GM21723 (cell line): ENCODE measurements around the gene SNX22.

ENCODE experiments used
- ATAC-seq: cut with Tn5 transposase; IDR thresholded peaks from one replicate; pipeline ENCODE4 v1.9.1; 2021; ENCODE audit warnings: mild to moderate bottlenecking, moderate library complexity; ENCODE audit not compliant: unreplicated experiment

The SNX22 gene

GRCh38 chr15:64133623-64134344, 17.7 kb upstream of the SNX22 start:
- ATAC-seq: no peak

- ATAC-seq: no peak
Observed at GRCh38 chr15:64134345-64134829, 17.1 kb upstream of the SNX22 start.

- no peak for ATAC-seq
Observed at GRCh38 chr15:64136347-64136746, 15.2 kb upstream of the SNX22 start.

GRCh38 chr15:64137226-64137833, 14.2 kb upstream of the SNX22 start:
- ATAC-seq: no peak

GRCh38 chr15:64138331-64138941, 13.1 kb upstream of the SNX22 start:
- no peak for ATAC-seq

- ATAC-seq: no peak
Observed at GRCh38 chr15:64141798-64142512, 9.6 kb upstream of the SNX22 start.

- ATAC-seq: no peak
Observed at GRCh38 chr15:64143276-64143675, 8.3 kb upstream of the SNX22 start.

DNA sequence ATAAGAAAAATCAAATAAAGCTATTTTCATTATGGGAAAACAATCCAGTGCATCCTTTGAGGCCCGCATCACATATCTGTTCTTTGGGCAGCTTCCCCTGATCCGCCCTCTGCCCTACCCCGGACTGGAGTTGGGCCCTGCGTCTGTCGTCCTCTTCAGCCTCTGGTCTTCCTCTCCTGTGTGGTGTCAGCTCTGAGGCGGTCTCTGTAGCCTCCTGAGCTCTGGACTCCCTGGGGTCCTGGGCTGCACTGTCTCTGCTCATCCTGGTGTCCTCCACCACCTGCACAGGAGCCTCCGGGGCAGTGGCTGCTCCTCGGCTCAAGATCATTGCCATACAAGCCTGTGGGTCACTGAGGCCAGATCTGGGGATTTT, 7.4 kb upstream of the SNX22 start:
- no peak for ATAC-seq

DNA sequence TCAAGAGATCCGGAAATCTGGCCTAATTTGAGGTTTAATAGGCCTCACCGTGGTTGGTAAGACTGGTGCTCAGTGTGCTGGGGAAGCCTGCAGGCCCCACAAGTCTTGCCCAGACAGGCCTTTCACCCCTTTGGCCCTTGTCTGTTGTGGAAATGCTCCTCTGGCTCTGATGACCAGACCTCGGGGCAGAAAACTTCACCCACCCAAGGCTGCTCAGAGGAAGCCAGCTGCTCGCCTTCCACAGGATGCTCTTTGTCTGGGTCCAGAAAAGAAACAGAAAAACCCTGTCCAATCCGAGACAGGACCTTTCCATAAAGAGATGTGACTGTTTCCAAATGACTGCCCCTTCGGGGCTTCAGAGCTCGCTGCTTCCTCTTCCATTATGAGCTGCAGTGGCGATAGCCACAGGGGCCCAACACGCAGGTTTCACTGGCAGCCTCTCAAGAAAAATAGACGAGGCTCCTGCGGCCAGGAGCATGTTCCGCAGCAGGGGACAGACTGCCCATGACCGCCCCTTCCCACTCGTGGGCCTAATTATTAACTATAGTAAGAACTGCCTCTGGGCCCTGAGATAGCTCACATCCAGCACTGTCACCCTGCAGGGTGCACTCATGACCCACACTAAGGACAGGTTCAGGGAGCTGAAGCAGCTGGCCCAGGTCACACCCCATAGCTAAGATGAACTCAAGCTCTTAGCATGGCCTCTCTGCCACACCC, 6.8 kb upstream of the SNX22 start:
- peak; percentile 63 for ATAC-seq

DNA sequence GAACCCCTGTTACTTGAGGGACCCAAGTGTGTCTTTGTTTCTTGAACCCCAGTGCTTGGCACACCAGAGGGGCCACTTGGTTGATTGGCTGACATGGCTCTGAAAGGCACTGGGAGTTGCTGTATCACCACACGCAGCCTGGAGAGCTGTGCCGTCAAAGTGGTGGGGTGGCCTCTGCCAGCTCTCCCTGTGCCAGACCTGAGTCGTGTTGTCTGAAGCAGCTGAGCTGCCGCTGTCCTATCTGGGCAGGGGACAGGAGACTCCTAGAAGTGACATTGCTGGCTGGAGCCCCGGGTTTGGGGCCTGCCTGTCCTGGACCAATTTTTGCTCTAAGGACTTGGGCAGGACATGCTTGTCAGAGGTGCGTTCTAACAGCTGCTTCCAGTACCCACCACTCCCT, 5.5 kb upstream of the SNX22 start:
- ATAC-seq: no peak

DNA sequence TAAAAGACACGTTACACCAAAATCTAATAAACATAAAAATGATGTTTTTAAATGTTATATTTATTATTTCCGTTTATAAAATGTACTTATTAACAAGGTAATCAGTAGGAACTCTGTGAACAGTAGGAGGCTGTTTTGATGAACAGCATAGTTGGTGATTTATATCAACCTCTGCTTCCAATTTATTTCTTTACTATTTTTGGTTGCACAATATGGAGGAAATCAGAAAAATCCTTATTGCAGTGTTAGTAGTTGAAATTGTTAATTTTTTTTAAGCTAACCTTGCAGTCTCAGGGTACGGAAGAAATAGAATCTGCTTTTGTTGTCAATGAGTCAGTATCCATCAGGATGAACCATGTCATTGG, 5.0 kb upstream of the SNX22 start:
- no peak for ATAC-seq

DNA sequence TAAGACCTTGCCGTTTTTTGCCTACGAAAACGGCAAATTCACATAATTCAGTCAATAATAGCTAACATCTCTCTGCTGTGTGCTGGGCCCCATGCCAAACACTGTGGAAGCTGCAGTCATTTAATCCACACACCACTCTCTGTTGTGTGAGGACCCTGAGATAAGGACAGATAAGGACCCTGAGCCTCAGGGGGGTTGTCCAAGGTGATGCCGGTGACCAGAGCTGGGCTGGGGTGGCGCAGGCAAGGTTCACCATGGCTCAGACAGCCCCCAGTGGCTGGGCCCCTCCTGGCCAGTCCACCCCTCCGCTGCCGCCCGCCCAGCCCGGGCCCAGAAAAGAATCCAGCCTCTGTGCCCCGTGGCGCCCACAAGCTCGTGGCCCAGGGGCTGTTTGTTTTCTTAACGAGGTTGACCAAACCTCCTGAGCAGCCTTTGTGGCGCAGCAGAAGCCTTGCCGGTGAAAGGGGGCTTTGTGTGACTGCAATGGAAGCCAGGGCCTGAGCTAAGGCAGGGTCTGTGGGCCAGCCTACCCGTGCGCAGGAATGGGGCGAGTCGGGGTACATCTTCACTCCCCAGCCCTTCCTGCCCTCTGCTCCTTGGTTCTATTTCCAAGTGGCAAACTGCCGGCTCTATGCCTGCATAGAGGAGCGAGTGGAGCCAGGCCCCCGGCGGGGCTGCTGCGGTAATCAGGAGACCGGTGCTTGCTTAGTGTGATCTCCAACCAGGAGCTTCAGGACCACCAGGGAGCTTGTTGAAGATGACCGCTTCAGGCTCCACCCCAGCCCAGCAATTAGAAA, 4.4 kb upstream of the SNX22 start:
- ATAC-seq: no peak

- ATAC-seq: no peak
Observed at GRCh38 chr15:64148168-64148567, 3.4 kb upstream of the SNX22 start.

- no peak for ATAC-seq
Observed at GRCh38 chr15:64148581-64148980, 3.0 kb upstream of the SNX22 start.

DNA sequence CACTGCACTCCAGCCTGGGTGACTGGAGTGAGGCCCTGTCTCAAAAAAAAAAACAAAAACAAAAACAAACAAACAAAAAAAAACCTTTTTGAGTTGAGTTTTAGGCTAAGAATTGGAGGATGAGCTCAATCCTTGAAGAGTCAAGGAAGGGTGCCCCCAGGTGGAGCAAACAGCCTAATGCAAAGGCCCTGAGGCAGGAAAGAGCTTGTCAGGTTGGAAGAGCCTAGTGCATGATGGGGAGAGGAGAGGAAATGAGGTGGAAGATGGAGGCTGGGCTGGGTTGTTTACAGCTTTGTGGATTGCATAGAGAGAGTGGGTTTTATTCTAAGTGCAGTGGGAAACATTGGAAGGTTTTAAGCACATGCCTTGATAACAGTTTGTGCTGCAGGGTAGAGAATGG, 2.1 kb upstream of the SNX22 start:
- no peak for ATAC-seq

DNA sequence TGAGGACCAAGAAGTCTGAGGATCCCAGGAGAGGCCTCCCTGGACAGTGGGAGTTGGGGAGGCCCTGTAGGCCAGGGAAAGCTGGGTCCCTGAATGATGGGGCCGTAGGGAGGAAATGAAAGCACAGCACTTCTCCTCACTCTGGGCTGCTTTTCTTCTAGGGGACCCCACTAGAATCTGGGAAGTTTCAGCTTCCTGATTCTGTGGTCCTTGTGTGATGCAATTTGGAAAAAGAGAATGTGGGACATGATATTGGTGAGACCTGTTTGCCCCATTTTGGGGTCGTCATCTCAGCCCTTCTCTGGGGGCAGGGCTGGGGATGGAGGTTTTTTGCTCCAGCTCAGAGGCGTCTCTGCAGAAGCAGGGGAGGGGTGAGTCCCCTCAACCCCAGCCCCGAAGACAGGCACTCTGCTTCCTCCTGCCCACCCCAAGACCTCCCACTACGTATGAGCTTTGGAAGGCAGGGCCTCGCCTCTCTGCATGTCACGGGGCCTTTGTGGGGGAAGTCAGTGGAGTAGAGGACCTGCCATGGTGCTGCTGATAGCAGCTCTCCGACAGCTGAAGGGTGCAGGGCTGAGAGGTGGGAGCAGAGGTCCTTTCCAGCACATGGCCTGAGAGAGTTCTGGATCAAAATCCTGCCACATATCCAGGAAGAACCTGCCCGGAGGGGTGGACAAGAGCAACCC, 1.5 kb upstream of the SNX22 start:
- ATAC-seq: no peak

DNA sequence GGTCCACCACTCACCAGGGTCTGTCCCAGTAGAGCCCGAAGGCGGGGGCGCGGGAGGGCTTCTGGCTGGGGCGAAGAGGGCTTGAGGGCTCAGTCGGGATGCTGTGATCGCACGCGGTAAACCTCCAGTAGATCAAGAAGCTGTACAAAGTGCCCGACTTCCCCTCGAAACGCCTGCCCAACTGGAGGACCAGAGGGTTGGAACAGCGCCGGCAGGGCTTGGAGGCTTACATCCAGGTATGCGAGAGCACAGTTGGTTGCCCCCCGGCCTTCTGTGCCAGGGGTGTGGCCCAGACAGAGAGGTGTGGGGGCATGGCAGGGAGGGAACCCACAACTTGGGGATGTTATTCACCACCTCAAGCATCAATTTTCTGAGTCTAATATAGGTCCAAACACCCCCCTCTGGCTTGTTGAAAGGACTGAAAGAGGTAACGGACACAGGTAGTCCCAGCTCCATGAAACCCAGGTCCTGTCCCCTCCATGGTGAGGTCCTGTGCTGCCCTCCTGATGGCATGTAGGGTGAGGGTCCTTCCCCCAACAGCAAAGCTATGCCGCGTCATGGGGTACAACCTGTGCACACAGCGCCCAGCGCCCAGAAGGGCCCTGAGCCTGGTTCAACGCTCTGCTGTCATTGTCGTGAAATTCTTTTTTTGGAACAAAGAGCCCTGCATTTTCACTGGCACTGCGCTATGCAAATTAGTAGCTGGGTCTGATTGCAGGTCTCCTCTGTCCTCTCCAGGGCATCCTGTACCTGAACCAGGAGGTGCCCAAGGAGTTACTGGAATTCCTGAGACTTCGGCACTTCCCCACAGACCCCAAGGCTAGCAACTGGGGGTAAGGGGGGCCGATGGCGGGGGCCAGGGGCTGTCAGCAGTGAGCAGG, 1.2 kb downstream of the SNX22 start:
- ATAC-seq: peak; percentile 17

DNA sequence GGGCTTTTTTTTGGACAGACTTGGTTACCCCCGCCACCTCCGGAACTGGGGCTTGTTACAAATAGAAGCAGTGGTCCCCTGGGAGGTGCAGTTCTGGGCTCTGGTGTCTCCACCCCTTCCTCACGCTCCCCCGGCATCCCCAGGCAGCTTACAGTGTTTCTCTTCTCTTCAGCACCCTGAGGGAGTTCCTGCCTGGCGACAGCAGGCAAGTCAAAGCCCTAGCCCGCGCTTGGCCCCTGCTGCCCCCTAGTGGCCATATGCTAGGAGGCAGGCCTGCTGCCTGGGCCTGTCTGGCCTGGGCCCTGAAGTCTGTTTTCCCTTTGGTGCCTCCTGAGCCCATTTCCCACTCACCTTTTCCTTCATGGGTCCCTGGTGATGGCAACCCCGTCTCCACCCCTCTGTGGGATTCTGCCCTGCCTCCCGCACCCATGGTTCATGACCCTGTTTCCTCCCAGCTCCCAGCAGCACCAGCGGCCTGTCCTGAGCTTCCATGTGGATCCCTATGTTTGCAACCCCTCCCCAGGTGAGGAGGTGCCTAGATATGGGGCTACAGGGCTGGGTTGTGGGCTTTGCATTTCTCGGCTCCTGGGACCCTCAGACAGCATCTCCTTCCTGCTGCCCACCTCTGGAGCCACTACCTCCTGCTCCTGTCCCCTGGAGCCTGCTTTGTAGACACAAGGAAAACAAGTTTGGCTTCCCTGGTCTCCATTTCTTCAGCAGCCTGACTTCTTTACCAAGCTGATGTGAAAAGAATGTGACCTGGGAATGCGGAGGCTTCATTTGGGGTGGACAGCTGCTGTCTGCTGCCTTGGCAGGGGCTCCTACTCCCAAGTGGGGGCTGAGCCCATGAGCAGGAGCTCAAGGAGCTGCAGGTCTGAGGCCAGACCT, 2.2 kb downstream of the SNX22 start:
- peak; percentile 59 for ATAC-seq
